NCI-H146 (cell line): Measurements from ENCODE around the gene AIG1.
"Not testable (repeated sequence)": the region's sequence is repeated elsewhere in the genome, so short reads cannot be mapped to it uniquely, and the experiment has no call there.

ENCODE experiments used
- DNase-seq: peaks from one replicate; lab custom pipeline; 2025; lab: John Stamatoyannopoulos, UW

AIG1 gene

GRCh38 chr6:143127941-143128680, 67.4 kb downstream of the AIG1 start:
- no peak for DNase-seq

- DNase-seq = no peak
Observed at GRCh38 chr6:143128681-143129015, 68.0 kb downstream of the AIG1 start.

- DNase-seq = no peak
Observed at GRCh38 chr6:143130928-143131327, 70.2 kb downstream of the AIG1 start.

- DNase-seq = no peak
Observed at GRCh38 chr6:143135325-143135724, 74.6 kb downstream of the AIG1 start.

GRCh38 chr6:143135797-143136561, 75.3 kb downstream of the AIG1 start:
- DNase-seq = no peak

- no peak for DNase-seq
Observed at GRCh38 chr6:143136647-143137046, 76.0 kb downstream of the AIG1 start.

GRCh38 chr6:143139239-143139784, 78.6 kb downstream of the AIG1 start:
- DNase-seq = no peak

GRCh38 chr6:143139884-143140283, 79.2 kb downstream of the AIG1 start:
- DNase-seq = not testable (repeated sequence)

GRCh38 chr6:143140767-143141166, 80.1 kb downstream of the AIG1 start:
- no peak for DNase-seq

GRCh38 chr6:143141442-143141841, 80.8 kb downstream of the AIG1 start:
- DNase-seq = no peak

GRCh38 chr6:143146186-143146851, 85.6 kb downstream of the AIG1 start:
- DNase-seq = no peak

- no peak for DNase-seq
Observed at GRCh38 chr6:143149771-143150170, 89.1 kb downstream of the AIG1 start.

- no peak for DNase-seq
Observed at GRCh38 chr6:143150281-143150680, 89.6 kb downstream of the AIG1 start.

GRCh38 chr6:143151381-143151780, 90.7 kb downstream of the AIG1 start:
- no peak for DNase-seq

GRCh38 chr6:143155681-143156080, 95.0 kb downstream of the AIG1 start:
- no peak for DNase-seq

- no peak for DNase-seq
Observed at GRCh38 chr6:143157131-143157530, 96.4 kb downstream of the AIG1 start.

GRCh38 chr6:143158113-143158581, 97.5 kb downstream of the AIG1 start:
- DNase-seq = no peak

GRCh38 chr6:143159001-143159400, 98.3 kb downstream of the AIG1 start:
- no peak for DNase-seq

GRCh38 chr6:143160015-143160414, 99.3 kb downstream of the AIG1 start:
- no peak for DNase-seq

GRCh38 chr6:143160439-143161220, 99.9 kb downstream of the AIG1 start:
- DNase-seq = no peak

GRCh38 chr6:143163621-143164020, 102.9 kb downstream of the AIG1 start:
- no peak for DNase-seq

- no peak for DNase-seq
Observed at GRCh38 chr6:143164565-143165105, 103.9 kb downstream of the AIG1 start.
